Measurements from ENCODE around the gene TIMM44.
A peak's percentile ranks its signal among the peaks of the same experiment; 100 is the strongest.

The TIMM44 gene

DNA sequence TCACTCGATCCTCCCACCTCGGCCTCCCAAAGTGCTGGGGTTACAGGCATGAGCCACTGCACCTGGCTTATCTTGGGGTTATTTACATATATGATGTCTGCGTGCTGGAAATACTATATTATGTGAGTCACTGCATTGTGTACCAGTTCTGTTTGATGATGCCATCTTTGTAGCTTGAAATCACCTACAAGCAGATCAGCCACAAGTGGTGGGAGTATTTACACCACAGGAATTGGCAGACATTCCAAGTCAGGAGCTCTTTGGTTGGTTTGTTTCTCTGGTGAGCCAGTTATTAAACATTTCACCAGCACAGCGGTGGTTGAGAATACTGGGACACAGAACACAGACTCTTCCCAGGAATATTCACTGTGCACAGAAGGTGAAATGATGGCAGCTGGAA is 4.5 kb upstream of the TIMM44 start:
- H3K27ac ChIP-seq = no peak overlapping the region
- no peaks in the 10 kb centered on the region for H3K9me3 ChIP-seq (ENCODE audit: severe bottlenecking)
- TF ChIP-seq, protein P1, sequence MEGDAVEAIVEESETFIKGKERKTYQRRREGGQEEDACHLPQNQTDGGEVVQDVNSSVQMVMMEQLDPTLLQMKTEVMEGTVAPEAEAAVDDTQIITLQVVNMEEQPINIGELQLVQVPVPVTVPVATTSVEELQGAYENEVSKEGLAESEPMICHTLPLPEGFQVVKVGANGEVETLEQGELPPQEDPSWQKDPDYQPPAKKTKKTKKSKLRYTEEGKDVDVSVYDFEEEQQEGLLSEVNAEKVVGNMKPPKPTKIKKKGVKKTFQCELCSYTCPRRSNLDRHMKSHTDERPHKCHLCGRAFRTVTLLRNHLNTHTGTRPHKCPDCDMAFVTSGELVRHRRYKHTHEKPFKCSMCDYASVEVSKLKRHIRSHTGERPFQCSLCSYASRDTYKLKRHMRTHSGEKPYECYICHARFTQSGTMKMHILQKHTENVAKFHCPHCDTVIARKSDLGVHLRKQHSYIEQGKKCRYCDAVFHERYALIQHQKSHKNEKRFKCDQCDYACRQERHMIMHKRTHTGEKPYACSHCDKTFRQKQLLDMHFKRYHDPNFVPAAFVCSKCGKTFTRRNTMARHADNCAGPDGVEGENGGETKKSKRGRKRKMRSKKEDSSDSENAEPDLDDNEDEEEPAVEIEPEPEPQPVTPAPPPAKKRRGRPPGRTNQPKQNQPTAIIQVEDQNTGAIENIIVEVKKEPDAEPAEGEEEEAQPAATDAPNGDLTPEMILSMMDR (IDR thresholded peaks at IDR 0.05; ENCODE audit: low read depth, low read length) = no peak
- H3K27me3 ChIP-seq (ENCODE audit: insufficient read depth, low read depth, severe bottlenecking) = no peaks in the 10 kb centered on the region
- no peak for DNase-seq
- peaks cover 4% of the 10 kb centered on the region for H3K36me3 ChIP-seq
- H3K4me3 ChIP-seq (ENCODE audit: low read depth, low read length) = no peak overlapping the region

DNA sequence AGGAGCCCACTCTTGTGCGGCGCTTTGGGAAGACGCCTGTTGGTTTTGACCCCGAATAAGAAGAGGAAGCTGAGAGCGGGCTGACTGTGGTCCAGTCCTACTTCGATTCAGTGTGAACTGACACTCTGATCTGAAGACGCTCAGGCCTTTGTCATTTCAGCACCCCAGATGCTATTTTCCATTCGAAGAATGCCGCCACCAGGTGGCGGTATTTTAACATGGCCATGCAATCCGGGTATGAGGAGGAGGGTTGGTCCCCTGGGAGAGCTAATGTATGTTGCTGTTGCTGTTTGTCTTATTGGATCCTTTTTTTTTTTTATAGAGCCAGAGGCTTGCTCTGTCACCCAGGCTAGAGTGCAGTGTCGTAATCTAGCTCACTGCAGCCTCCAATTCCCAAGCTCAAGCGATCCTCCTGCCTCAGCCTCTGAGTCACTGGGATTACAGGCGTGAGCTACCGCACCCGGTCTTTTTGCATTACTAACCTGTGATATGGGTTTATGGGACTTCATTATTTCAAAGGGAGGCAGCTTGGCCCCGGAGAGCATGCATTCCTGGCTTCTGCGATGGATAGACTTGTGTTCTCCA is 803 bp upstream of the TIMM44 start:
- H3K27ac ChIP-seq = peak overlapping the region; percentile 95
- peak; percentile 86 for DNase-seq
- H3K4me3 ChIP-seq (ENCODE audit: low read depth, low read length) = peak overlapping the region; percentile 93
- H3K36me3 ChIP-seq = peaks cover 26% of the 10 kb centered on the region
- no peaks in the 10 kb centered on the region for H3K27me3 ChIP-seq (ENCODE audit: insufficient read depth, low read depth, severe bottlenecking)
- TF ChIP-seq, protein P1 (IDR thresholded peaks at IDR 0.05; ENCODE audit: low read depth, low read length) = peak; percentile 71
- H3K9me3 ChIP-seq (ENCODE audit: severe bottlenecking) = no peaks in the 10 kb centered on the region

DNA sequence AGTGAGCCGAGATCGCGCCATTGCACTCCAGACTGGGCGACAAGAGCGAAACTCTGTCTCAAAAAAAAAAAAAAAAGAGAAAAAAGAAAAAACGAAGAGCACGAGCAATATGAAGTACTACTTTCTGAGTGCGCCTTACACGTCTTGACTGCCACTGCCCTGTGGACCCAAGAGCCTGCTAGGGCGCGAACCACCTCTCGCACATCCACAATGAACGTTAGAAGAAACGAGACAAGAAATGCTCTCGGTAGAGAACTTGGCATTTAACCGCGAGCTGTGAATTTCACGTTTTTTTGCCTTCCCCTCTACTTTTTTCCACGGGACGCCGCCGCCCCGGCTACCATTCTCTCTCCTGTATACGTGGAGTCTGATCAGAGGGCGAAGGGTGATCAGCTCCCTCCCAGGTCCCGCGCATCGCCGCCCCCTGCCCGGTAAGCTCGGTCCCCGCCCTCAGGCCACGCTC is 454 bp downstream of the TIMM44 start:
- Histone ChIP-seq H3K27me3 (ENCODE audit: insufficient read depth, low read depth, severe bottlenecking) (no peaks in the 10 kb centered on the region), H3K9me3 (ENCODE audit: severe bottlenecking) (no peaks in the 10 kb centered on the region), H3K4me3 (ENCODE audit: low read depth, low read length) (peak overlapping the region; percentile 93), H3K27ac (peak overlapping the region; percentile 96), H3K36me3 (peaks cover 38% of the 10 kb centered on the region)
- DNase-seq = no peak
- TF ChIP-seq, protein P1 (IDR thresholded peaks at IDR 0.05; ENCODE audit: low read depth, low read length) = no peak

DNA sequence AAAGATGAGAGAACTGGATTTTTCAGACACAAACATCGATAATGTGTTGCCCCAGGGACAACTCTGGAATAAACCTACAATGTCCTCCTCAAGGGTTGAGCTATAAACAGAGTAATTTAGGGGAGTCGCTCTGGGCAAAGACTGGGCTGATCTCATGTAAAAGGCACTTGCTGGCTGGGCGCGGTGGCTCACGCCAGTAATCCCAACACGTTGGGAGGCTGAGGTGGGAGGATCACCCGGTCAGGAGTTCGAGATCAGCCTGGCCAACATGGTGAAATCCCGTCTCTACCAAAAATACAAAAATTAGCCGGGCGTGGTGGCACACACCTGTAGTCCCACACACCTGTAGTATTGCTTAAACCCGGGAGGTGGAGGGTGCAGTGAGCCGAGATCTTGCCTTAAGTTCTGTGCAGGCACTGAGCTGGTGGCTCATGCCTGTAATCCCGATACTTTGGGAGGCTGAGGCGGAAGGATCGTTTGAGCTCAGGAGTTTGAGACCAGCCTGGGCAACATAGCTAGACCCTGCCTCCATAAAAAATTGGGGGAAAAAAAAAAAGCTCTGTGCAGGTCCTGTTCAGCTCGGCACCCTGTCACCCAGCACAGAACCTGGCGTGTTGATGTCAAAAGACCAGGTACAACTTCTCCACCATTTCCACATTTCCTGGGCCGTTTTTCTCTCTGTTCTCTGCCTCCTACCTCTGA is 1.4 kb downstream of the TIMM44 start:
- peaks cover 48% of the 10 kb centered on the region for H3K36me3 ChIP-seq
- no peak overlapping the region for H3K4me3 ChIP-seq (ENCODE audit: low read depth, low read length)
- no peak for DNase-seq
- no peaks in the 10 kb centered on the region for H3K9me3 ChIP-seq (ENCODE audit: severe bottlenecking)
- H3K27me3 ChIP-seq (ENCODE audit: insufficient read depth, low read depth, severe bottlenecking) = no peaks in the 10 kb centered on the region
- TF ChIP-seq, protein P1 (IDR thresholded peaks at IDR 0.05; ENCODE audit: low read depth, low read length) = no peak
- no peak overlapping the region for H3K27ac ChIP-seq

DNA sequence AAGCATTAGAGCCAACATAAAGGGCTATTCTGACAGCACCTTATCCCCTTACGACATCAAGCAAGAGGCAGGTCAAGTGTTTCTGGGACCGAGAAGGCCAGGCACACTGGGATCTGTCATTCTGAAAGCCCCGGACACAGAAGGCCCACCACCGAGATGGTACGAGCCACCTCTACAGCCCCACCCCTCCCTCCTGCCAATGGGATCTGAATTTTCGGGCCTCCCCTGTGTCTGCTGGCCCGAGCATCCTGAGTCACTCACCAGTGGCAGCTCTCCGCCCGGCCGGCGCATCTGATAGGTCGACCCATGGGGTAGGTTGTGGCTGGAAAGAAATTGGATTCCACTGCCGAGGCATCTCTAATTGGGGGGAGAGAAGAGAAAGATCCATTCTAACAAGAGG is 2.6 kb downstream of the TIMM44 start:
- Histone ChIP-seq H3K9me3 (ENCODE audit: severe bottlenecking) (no peaks in the 10 kb centered on the region), H3K36me3 (peaks cover 60% of the 10 kb centered on the region), H3K27ac (no peak overlapping the region), H3K27me3 (ENCODE audit: insufficient read depth, low read depth, severe bottlenecking) (no peaks in the 10 kb centered on the region), H3K4me3 (ENCODE audit: low read depth, low read length) (no peak overlapping the region)
- TF ChIP-seq, protein P1 (IDR thresholded peaks at IDR 0.05; ENCODE audit: low read depth, low read length) = no peak
- DNase-seq = no peak
